Measurements from ENCODE around the gene LTBP1.
A peak's percentile ranks its signal among the peaks of the same experiment; 100 is the strongest.
"Not testable (repeated sequence)": the region's sequence is repeated elsewhere in the genome, so short reads cannot be mapped to it uniquely, and the experiment has no call there.

The LTBP1 gene

DNA sequence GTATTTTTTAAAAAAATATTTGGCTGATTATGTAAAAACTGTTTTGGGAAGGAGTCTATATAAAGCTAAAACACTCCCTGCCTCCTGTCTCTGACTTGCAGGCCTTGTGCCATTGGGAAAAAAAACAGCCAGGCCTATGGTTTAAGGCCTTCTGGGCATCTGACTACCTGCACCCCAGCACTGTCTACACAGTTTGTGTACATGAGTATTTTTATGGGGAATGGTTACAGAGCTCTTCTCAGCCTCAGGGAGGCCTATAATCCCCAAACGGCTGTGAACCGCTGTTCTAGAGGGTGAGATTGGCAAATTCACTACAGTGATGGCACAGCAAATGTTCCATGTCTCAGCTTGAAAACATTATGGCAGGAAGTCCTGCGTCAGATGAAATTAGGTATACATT, 96.1 kb downstream of the LTBP1 start:
- DNase-seq (ENCODE audit: low spot score) = no peak

DNA sequence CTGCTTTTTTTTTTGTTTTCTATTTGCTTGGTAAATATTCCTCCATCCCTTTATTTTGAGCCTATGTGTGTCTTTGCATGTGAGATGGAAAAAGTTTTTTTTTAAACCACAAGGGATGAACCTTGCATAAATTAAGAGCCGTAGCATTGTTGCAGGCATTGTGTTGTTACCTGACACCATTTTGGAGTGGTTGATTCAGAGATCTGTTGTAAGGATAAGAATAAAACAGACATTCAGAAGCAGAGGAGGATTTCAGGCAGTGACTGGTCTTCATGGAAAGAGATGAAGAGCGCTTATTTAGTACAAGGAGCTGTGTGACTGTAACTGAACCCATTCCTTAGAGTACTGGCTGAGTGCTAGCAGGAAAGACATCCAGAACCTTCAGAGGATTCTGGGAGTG, 101.2 kb downstream of the LTBP1 start:
- no peak for DNase-seq (ENCODE audit: low spot score)

DNA sequence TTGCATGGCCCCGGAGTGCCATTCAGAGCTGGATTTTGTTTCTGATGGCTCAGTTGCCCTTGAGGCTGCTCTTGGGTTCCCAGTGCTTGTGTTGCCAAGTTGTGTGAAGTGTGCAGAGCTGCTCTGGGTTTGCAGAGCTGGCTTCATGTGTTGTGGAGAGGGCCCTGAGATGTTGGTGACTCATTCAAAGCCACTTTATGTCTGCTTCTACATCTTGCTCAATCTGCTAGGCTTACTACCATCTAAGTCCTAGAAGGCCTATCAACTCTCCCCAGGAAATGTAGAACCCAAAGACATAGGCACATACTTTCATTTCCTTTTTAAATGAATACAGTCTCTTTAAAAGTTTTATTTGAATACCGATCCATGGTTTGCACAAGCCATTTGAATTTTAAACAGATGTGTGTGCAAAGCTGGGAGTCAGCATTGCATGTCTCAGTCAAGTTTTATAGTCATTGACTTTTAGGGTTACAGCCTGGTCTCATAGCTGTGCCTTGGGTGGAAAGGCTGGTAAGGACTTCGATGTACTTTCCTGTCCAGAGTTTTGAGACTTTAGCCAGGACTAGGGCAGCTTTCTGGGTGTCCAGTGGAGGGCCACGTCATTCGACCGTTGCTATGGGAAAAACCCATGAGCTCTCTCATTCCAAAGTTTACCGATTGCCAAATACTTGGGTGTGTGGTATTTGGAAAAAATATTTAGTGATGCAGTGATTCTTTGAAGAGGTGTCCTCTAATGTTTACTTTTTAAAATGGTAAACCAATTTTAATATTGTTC, 105.0 kb downstream of the LTBP1 start:
- no peak for DNase-seq (ENCODE audit: low spot score)

DNA sequence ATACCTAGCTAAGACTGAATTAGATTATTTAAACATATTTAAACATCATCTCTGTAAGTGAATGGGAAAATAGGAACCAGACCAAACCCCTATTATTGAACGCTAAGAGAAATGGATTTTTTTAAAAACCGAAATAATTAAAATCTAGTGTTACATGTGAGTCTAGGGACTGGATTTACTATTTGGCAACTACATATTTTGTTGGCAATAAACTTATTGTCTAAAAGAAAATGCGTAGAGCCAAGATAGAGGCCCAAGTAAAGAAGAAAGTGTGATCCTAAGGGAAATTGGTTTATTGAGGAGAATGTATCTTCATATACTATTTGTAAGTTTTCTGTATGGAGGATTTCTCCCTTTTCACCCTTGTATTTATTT, 105.6 kb downstream of the LTBP1 start:
- no peak for DNase-seq (ENCODE audit: low spot score)

DNA sequence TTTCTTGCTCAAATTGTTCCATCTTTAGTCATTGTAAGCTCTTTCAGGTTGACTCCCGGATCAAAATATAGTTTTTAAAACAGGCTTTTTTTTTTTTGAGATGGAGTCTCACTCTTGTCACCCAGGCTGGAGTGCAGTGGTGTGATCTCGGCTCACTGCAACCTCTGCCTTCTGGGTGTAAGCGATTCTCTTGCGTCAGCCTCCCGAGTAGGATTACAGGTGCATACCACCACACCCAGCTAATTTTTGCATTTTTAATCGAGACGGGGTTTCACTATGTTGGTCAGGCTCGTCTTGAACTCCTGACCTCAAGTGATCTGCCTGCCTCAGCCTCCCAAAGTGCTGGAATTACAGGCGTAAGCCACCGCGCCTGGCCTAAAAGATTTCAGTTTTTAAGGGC, 106.0 kb downstream of the LTBP1 start:
- DNase-seq (ENCODE audit: low spot score) = not testable (repeated sequence)

DNA sequence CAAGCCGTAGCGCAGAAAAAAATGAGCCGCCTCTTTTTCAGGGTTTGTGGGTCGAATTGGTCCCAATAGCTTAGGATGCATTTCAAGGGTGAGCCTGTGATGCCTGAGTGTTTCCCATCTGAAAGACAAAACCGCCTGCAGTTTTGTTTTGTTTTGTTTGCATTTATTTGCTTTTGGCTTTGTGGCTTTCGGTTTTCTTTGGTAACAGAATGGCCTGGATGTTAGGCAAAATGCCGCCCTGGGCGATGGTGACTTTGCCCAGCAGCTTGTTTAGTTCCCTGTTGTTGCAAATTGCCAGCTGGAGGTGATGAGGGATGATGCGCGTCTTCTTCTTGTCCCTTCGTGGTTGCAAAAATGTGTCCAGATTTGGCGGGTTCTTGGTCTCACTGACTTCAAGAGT, 109.4 kb downstream of the LTBP1 start:
- DNase-seq (ENCODE audit: low spot score) = no peak

DNA sequence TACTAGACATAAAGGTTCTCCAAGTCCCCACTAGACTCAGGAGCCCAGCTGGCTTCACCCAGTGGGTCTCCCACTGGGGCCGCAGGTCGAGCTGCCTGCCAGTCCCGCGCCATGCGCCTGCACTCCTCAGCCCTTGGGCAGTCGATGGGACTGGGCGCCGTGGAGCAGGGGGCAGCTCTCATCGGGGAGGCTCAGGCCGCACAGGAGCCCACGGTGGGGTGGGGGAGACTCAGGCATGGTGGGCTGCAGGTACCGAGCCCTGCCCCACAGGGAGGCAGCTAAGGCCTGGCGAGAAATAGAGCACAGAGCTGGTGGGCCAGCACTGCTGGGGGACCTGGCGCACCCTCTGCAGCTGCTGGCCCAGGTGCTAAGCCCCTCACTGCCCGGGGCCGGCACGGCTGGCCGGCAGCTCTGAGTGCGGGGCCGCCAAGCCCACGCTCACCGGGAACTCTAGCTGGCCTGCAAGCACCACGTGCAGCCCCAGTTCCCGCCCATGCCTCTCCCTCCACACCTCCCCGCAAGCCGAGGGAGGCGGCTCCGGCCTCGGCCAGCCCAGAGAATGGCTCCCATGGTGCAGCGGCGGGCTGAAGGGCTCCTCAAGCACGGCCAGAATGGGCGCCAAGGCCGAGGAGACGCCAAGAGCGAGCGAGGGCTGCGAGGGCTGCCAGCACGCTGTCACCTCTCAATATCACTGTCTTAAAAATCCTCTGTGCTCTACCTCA, 110.7 kb downstream of the LTBP1 start:
- not testable (repeated sequence) for DNase-seq (ENCODE audit: low spot score)

DNA sequence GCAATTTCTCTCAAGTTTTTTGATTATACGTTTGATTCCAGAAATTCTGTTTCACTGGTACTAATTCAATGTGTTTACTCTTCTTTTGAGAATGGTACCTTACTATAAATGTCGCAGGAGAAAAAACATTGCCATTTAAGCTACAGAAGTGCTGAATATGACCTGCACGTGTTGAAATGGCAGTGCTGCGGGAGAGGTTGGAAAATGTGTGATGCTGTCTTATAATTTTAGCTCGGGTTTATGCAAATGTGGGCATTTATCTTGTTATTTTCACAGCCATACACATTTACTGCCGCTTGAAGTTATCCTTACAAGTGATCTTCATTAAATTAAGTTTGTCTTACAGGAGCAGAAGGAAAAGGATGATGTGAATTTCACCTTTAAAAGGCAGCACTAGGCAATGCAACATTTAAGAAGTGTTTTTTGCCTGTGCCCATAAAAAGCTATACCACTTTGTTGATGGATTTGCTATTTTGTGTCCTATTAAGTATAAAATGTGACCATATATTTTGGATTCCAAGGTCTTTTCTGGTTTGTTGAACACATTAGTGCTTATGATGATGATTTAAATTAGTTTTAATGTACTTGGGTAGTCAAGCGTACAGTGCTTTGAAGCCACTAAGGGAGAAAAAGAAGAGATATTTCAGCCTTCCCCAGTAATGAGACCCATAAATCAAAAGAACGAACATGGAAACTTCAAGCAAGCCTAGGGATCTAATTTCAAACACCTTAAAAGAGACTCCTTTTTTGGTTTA, 112.1 kb downstream of the LTBP1 start:
- no peak for DNase-seq (ENCODE audit: low spot score)

DNA sequence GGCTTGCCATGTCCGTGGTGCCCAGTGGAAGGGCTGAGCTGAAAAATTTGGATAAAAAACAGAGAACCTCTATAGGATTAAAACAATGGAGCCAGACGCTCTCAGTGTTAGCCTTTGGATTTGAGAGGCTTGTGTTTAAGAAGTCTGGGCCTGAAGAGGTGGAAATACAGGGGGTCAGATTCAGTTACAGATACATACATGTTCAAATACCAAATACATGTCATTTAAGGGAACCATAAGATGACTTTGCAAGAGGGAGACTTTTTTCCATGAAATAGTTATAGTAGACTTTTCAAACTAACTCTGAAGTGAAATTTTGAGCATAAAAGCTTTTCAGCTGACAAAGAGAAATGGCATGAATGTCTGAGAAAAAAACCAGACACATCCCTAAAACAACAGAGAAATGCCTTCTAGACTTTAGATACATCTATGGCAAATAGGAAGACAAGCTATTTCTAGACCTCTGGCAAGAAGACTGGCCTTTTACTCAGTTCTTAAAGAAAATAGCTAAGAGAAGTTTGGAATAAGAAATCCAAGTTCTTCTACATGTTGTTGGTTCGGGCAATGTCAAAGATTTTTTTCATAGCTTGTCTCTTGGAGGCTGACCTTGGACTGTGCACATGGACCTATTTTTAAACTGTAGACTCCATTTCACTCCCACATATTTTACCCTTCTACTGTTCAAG, 112.9 kb downstream of the LTBP1 start:
- no peak for DNase-seq (ENCODE audit: low spot score)

DNA sequence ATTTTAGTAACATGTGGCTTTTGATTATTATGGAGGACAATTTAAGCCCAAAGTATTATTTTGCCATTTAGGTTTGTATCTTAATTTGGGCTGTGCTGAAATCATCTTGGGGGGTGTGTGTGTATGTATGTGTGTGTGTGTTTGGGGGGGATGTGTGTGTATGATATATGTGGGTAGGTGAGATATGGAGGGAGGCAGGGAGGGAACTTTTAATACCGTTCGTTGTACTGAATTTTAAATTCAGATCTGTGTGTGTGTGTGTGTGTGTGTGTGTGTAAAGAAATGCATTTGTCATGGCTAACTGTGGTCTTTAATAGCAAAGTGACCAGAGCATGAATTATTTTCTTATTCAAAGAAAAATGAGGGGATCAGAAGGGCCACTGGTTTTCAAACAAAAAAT, 113.7 kb downstream of the LTBP1 start:
- DNase-seq (ENCODE audit: low spot score) = no peak

DNA sequence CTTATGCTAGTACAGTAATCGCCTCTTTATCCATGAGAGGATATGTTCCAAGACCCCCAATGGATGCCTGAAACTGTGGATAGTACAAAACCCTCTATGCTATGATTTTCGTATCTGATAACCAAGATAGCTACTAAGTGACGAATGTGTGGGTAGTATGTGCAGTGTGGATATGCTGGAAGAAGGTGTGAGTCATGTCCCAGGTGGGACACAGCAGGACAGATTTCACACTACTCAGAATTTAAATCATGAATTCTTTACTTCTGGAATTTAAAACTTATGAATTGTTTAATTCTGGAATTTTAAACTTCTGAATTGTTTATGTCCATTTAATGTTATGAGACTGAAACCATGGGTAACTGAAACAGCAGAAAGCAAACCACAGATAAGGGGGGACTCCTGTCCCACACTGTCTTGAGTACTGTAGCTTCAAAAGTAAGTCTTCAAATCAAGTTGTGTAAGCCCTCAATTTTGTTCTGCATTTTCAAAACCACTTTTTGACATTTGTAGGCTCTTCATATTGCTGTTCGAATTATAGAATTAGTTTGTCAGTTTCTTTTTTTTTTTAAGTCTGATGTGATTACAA, 116.0 kb downstream of the LTBP1 start:
- DNase-seq (ENCODE audit: low spot score) = no peak

DNA sequence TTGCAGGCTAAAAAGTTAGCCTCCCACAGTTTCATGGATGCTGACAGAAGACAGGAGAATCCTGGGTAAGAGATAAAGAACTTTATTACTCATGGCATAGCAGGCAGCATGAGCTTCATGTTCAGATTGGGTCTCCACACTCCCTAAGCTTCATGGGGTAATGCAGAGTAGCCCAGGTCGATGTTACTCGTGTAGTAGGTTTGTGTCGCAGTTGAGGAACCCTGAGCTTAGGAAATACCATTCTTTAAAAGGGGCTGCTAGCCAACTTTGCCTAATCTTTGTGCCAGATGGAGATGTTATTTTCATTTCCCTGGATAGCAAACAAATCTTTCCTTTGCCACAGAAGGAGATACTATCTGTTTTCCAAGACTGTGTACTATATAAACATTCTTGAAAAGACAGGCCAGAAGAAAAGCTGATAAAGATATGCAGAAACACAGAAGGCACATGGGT, 117.6 kb downstream of the LTBP1 start:
- no peak for DNase-seq (ENCODE audit: low spot score)

DNA sequence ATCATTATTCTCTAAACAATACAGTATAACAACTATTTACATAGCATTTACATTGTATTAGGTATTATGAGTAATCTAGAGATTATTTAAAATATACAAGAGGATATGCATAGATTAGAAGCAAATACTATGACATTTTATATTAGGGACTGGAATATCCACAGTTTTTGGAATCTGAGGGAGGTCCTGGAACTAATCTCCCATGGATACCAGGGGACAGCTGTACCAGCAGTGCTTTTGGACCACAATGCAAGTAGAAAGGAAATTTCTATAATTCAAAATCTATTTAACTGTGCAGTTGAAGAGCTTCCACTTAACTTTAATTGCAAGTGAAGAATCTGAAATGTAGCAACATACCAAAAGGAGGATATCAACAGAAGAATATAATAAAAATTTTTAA, 120.8 kb downstream of the LTBP1 start:
- no peak for DNase-seq (ENCODE audit: low spot score)

DNA sequence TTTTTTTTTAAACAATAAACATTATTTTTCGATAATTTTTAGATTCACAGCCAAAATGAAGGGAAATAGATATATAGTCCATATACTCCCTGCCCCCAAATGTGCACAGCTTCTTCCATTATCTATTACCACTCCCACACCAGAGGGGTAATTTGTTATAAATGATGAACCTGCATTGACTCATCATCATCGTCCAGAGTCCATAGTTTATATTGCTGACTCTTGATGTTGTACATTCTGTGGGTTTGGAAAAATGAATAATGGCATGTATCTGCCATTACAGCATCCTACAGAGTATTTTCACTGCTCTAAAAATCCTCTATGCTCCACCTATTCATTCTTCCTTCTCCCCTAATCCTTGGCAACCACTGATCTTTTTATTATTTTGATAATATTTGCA, 121.5 kb downstream of the LTBP1 start:
- peak; percentile 71 for DNase-seq (ENCODE audit: low spot score)

DNA sequence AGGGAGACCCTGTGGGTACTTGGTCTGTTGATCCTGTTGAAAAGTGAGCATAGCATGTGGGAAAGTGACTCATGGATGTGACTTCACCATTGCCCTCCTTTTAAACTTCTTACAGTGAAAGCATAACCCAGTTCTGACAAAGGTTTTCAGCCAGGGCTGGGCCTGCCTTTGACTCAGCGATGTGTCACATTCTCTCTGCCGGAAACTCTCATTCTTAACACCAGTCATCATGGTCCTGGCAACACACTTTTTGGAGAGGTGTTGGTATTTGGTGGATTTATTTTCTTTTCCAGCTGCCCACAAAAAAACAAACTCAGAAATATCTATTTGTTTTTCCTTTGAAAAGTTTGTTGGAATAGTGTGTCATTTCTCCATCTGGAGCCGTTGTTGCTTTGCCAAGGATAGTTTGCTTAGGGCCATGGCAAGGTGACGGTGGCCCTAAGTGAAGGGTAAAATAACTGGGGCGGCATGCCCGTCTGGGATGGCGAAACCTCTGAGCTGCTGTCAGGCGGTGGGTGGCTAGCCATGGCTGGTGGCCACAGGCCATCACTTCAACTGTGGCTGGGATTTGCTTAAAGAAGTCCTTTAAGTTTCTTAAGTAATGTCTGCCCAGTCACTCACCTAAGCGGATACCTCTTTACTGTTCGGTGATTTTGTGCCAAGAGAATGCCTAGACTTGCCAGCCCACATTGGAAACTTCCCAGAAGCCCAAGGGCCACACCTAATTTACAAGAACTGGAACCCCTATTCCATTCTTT, 123.3 kb downstream of the LTBP1 start:
- peak; percentile 90 for DNase-seq (ENCODE audit: low spot score)

DNA sequence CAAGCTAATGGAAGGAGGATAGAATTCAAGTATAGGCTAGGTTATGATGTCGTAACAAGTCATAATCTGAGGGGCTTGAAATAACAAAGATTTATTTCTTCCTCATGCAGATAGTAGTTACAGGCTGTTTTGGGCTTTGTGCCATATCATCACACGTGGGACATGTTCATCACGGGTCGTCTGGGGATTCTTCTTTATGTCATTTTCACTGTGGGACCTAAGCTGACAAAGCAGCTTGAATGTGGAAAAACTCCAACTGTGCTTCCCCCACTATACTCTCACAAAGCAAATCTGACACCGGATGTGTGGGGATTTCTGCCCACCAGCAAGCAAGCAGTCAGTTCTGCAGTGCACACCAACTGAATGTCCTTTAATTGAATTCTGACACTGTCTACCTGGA, 124.8 kb downstream of the LTBP1 start:
- no peak for DNase-seq (ENCODE audit: low spot score)

DNA sequence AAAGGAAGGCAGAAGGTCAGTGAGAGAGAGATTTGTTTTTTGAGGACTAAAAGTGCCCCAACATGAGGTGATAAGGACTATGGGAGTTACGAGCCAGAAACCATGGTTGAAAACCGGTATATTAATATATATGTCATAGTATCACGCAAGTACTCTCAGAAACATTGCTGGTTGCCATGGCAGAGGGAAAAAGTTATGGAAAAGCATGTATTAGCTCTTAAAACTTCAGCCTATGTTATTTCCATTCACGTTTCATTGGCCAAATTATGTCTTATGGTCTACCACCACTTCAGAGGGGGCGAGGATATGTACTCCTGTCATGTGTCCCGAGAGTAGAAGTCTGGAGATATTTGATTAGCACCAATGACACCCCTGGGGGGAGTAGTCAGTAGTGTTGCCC, 125.9 kb downstream of the LTBP1 start:
- DNase-seq (ENCODE audit: low spot score) = no peak

DNA sequence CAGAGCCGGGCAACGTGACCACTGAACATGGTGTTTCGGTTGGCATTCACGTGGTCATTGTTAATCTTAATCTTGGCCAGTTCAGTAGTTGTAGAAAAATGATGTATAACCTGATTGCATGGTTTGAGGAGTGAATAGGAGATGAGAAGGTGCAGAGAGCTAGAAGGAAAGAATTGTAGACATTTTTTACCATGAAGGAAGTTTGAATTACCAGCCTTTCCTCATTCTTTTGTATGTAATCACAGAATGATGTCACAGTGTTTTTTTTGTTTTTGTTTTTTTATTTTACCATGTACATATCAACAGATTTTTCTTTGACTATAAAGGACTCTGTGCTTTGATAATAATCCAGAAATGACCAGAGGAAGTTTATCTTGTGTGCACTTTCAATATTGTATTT, 126.3 kb downstream of the LTBP1 start:
- DNase-seq (ENCODE audit: low spot score) = no peak

DNA sequence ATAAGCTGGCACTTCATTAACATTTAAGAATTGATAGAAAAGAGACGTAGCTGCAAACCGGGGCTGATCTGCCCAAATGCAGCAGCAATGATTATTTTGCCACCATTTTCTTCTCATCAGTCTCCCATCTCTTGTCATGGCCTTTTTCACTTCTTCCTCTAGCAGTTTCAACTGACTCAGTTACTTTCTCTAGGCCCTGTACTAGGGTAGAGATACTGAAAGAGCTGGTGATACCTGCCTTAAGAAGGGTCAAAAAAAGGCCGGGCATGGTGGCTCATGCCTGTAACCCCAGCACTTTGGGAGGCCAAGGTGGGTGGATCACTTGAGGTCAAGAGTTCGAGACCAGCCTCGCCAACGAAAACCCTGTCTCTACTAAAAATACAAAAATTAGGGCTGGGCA, 127.4 kb downstream of the LTBP1 start:
- no peak for DNase-seq (ENCODE audit: low spot score)

DNA sequence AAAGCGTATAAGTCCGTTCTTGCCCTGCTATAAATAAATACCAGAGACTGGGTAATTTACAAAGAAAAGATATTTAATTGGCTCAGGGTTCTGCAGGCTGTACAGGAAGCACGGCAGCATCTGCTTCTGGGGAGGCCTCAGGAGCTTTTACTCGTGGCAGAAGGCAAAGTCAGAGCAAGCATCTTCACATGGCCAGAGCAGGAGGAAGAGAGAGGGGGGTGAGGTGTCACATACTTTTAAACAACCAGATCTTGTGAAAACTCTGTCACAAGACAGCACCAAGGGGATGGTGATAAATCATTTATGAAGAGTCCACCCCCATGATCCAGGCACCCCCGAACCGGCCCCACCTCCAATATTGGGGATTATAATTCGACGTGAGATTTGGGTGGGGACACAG, 130.6 kb downstream of the LTBP1 start:
- DNase-seq (ENCODE audit: low spot score) = no peak

DNA sequence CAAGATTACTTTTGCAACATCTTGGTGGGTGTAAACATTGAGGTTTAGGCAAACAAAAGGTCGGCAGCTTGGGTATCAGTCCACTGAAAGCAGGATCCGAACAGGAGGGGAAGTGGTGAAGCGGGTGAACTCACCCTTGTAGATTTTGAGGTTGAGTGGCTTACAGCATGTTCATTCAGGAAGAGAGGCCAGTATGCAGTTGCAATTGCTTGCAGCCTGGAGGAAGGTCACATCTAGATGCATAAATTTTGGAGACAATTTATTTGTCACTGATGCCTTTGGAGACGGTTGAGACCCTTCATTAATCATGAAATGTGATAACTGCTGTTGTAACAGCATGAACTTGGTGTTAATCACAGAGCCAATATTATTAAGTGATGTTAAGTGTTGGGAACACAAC, 131.1 kb downstream of the LTBP1 start:
- DNase-seq (ENCODE audit: low spot score) = no peak
